Neural progenitor cell (in vitro differentiated cells): ENCODE measurements around the gene UNC13B. TPM values are rescaled to one million over a fixed set of nuclear protein-coding genes. Genes with fewer than 3 reads are reported as not detected.

Experiments
- DNase-seq: peaks from one replicate; pipeline ENCODE4 v3.0.0-alpha.2; 2016; ENCODE audit warnings: low spot score
- H2AFZ ChIP-seq: fragments of 200-600 bp; sonication (generic); replicated peaks from 2 replicates; pipeline ENCODE4 v1.6.1; 2016; ENCODE audit warnings: antibody characterized with exemption
- H3F3A ChIP-seq: fragments of 200-600 bp; sonication (generic); 2 replicates; pipeline ENCODE4 v1.6.1; 2016; ENCODE audit warnings: antibody characterized with exemption, low read depth
- H3K27ac ChIP-seq: fragments of 200-600 bp; sonication (generic); 2 replicates; pipeline ENCODE4 v1.5.1; 2016; ENCODE audit warnings: mild to moderate bottlenecking
- H3K27me3 ChIP-seq: fragments of 200-600 bp; sonication (generic); 2 replicates; pipeline ENCODE4 v1.6.1; 2016; ENCODE audit warnings: mild to moderate bottlenecking, moderate library complexity
- H3K36me3 ChIP-seq: fragments of 200-600 bp; sonication (generic); 2 replicates; pipeline ENCODE4 v1.5.1; 2016
- H3K4me1 ChIP-seq: fragments of 200-600 bp; sonication (generic); 2 replicates; pipeline ENCODE4 v1.6.1; 2016; ENCODE audit warnings: mixed run types
- H3K4me2 ChIP-seq: fragments of 200-600 bp; sonication (generic); 2 replicates; pipeline ENCODE4 v1.6.1; 2016
- H3K4me3 ChIP-seq: fragments of 200-600 bp; sonication (generic); 2 replicates; pipeline ENCODE4 v1.5.1; 2016
- H3K79me2 ChIP-seq: fragments of 200-600 bp; sonication (generic); 2 replicates; pipeline ENCODE4 v1.6.1; 2016; ENCODE audit warnings: low read depth
- H3K9ac ChIP-seq: fragments of 200-600 bp; sonication (generic); 2 replicates; pipeline ENCODE4 v1.6.1; 2016
- H3K9me3 ChIP-seq: fragments of 200-600 bp; sonication (generic); 2 replicates; pipeline ENCODE4 v1.5.1; 2016; ENCODE audit warnings: low read depth
- H4K20me1 ChIP-seq: fragments of 200-600 bp; sonication (generic); 2 replicates; pipeline ENCODE4 v1.6.1; 2016; ENCODE audit warnings: low read depth
- H3K27ac Mint-ChIP-seq: 3 replicates; pipeline ENCODE4 v1.8.0; 2021; ENCODE audit warnings: mixed read lengths
- H3K27me3 Mint-ChIP-seq: 2 replicates; pipeline ENCODE4 v1.8.0; 2022; ENCODE audit warnings: low read depth, mild to moderate bottlenecking, inconsistent platforms, moderate library complexity, mixed read lengths; ENCODE audit not compliant: insufficient read depth
- H3K36me3 Mint-ChIP-seq: 3 replicates; pipeline ENCODE4 v1.8.0; 2021; ENCODE audit warnings: mixed read lengths
- H3K4me1 Mint-ChIP-seq: 3 replicates; pipeline ENCODE4 v1.8.0; 2021; ENCODE audit warnings: mixed read lengths
- H3K4me3 Mint-ChIP-seq: 3 replicates; pipeline ENCODE4 v1.8.0; 2021; ENCODE audit warnings: mild to moderate bottlenecking, moderate library complexity, mixed read lengths
- H3K9me3 Mint-ChIP-seq: 3 replicates; pipeline ENCODE4 v1.8.0; 2020; ENCODE audit warnings: mixed read lengths
- CTCF ChIP-seq: fragments of 200-600 bp; sonication (generic); IDR thresholded peaks from 2 replicates; pipeline ENCODE4 v1.5.1; 2017; ENCODE audit warnings: antibody characterized with exemption, mild to moderate bottlenecking
- EZH2 ChIP-seq: fragments of 200-600 bp; sonication (generic); IDR thresholded peaks from 2 replicates; pipeline ENCODE4 v1.6.1; 2017; ENCODE audit warnings: antibody characterized with exemption, mild to moderate bottlenecking, moderate library complexity
- EZH2phosphoT487 ChIP-seq: fragments of 200-600 bp; sonication (generic); IDR thresholded peaks from 2 replicates; pipeline ENCODE4 v1.6.1; 2017; ENCODE audit warnings: antibody characterized with exemption
- total RNA-seq: library from RNA; depleted of rRNA; stranded (reverse); fragments of >200 nt; gene quantifications from 2 replicates; pipeline ENCODE4 v1.2.3, GENCODE V29; 2015; ENCODE audit warnings: low replicate concordance

The UNC13B gene
- total RNA-seq, 1 donor from 2014 or later, result 40.7 TPM

GRCh38 chr9:35267710-35268109 is 105.9 kb downstream of the UNC13B start:
- Mint-ChIP-seq H3K36me3 (no peaks in the 10 kb centered on the region), H3K4me3 (no peak overlapping the region), H3K9me3 (no peaks in the 10 kb centered on the region), H3K27me3 (peaks cover 2% of the 10 kb centered on the region), H3K27ac (no peak overlapping the region), H3K4me1 (no peaks in the 10 kb centered on the region)
- no peak for DNase-seq
- H3K27me3 ChIP-seq, result no peaks in the 10 kb centered on the region
- H3K27ac ChIP-seq, result no peak overlapping the region
- H4K20me1 ChIP-seq, result no peaks in the 10 kb centered on the region
- H3K4me1 ChIP-seq, result peaks cover 9% of the 10 kb centered on the region
- no peaks in the 10 kb centered on the region for H3K79me2 ChIP-seq
- TF ChIP-seq CTCF, result no peak
- no peak for TF ChIP-seq EZH2phosphoT487
- TF ChIP-seq EZH2, result no peak
- no peak overlapping the region for H3K4me3 ChIP-seq
- H3F3A ChIP-seq, result no peaks in the 10 kb centered on the region
- no peak overlapping the region for H3K4me2 ChIP-seq
- H3K9ac ChIP-seq, result no peak overlapping the region
- no peak overlapping the region for H2AFZ ChIP-seq
- no peaks in the 10 kb centered on the region for H3K9me3 ChIP-seq
- no peaks in the 10 kb centered on the region for H3K36me3 ChIP-seq

GRCh38 chr9:35269919-35270318 is 108.1 kb downstream of the UNC13B start:
- H4K20me1 ChIP-seq, result no peaks in the 10 kb centered on the region

DNA sequence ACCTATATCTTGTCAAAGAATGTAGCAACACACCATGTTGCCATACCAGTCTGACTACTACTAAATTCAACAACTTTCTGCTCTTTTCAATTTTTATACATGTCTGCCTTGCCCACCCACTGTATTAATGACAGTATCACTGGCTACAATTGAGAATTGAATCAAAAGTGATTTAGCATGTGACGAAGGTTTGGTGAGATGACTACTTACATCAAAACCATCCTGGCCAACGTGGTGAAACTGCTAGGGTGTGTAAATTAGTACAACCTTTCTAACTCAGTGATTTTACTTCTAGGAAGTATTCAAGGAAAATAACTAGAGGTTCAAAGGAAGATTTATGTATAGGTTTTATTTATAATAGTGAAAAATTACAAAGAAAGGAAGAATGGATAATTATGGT is 109.8 kb downstream of the UNC13B start:
- no peaks in the 10 kb centered on the region for H3K79me2 ChIP-seq
- no peaks in the 10 kb centered on the region for H3K9me3 ChIP-seq
- Mint-ChIP-seq H3K4me3 (no peak overlapping the region), H3K27ac (no peak overlapping the region), H3K4me1 (no peaks in the 10 kb centered on the region), H3K9me3 (no peaks in the 10 kb centered on the region), H3K27me3 (peaks cover 2% of the 10 kb centered on the region), H3K36me3 (no peaks in the 10 kb centered on the region)
- no peak overlapping the region for H3K4me2 ChIP-seq
- H3K9ac ChIP-seq, result no peak overlapping the region
- no peaks in the 10 kb centered on the region for H3K36me3 ChIP-seq
- H3K4me1 ChIP-seq, result peaks cover 9% of the 10 kb centered on the region
- TF ChIP-seq EZH2 (no peak), CTCF (no peak)
- no peaks in the 10 kb centered on the region for H4K20me1 ChIP-seq
- H2AFZ ChIP-seq, result no peak overlapping the region
- no peak overlapping the region for H3K4me3 ChIP-seq
- DNase-seq, result no peak
- H3K27ac ChIP-seq, result no peak overlapping the region
- H3F3A ChIP-seq, result no peaks in the 10 kb centered on the region
- no peaks in the 10 kb centered on the region for H3K27me3 ChIP-seq

More at GRCh38 chr9:35269919-35270318, 108.1 kb downstream of the UNC13B start:
- Mint-ChIP-seq H3K36me3 (no peaks in the 10 kb centered on the region), H3K4me3 (no peak overlapping the region), H3K4me1 (no peaks in the 10 kb centered on the region), H3K27ac (no peak overlapping the region), H3K9me3 (no peaks in the 10 kb centered on the region), H3K27me3 (peaks cover 2% of the 10 kb centered on the region)
- TF ChIP-seq CTCF (no peak), EZH2 (no peak), EZH2phosphoT487 (no peak)
- Histone ChIP-seq H3K9me3 (no peaks in the 10 kb centered on the region), H3K79me2 (no peaks in the 10 kb centered on the region), H3K27ac (no peak overlapping the region), H2AFZ (no peak overlapping the region), H3F3A (no peaks in the 10 kb centered on the region), H3K9ac (no peak overlapping the region), H3K27me3 (no peaks in the 10 kb centered on the region), H3K36me3 (no peaks in the 10 kb centered on the region), H3K4me3 (no peak overlapping the region), H3K4me2 (no peak overlapping the region), H3K4me1 (peaks cover 9% of the 10 kb centered on the region)
- no peak for DNase-seq

DNA sequence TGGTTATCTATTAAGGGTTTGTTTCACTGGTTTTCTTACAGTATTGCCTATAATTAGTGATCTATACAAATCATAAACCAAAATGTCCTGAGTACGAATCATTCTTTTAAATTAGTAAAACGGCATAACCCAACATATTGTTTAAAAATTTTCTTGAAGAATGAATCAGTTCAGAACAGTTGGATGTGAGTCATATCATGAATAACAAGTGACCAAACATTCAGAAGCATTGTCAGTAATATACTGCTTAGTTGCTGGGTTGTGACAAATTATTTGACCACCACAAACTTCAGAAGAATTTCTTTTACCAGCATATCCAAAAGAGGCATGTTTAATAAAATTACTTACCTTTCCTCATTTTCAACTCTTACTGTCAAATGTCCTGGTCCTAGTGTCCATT is 111.2 kb downstream of the UNC13B start:
- H3K9me3 ChIP-seq, result no peaks in the 10 kb centered on the region
- Mint-ChIP-seq H3K36me3 (no peaks in the 10 kb centered on the region), H3K27ac (no peak overlapping the region), H3K27me3 (no peaks in the 10 kb centered on the region), H3K9me3 (no peaks in the 10 kb centered on the region), H3K4me3 (no peak overlapping the region), H3K4me1 (no peaks in the 10 kb centered on the region)
- H3K4me2 ChIP-seq, result no peak overlapping the region
- no peak overlapping the region for H3K9ac ChIP-seq
- H3K79me2 ChIP-seq, result no peaks in the 10 kb centered on the region
- no peak overlapping the region for H3K27ac ChIP-seq
- no peaks in the 10 kb centered on the region for H3K27me3 ChIP-seq
- H3F3A ChIP-seq, result no peaks in the 10 kb centered on the region
- no peak overlapping the region for H3K4me3 ChIP-seq
- no peaks in the 10 kb centered on the region for H4K20me1 ChIP-seq
- no peaks in the 10 kb centered on the region for H3K36me3 ChIP-seq
- no peak overlapping the region for H2AFZ ChIP-seq
- no peak for TF ChIP-seq EZH2phosphoT487
- no peak for TF ChIP-seq EZH2
- no peak for TF ChIP-seq CTCF
- H3K4me1 ChIP-seq, result peaks cover 3% of the 10 kb centered on the region
- DNase-seq, result no peak
